A549 (cell line): ENCODE data around the gene GNG7. TPM values are rescaled to one million over a fixed set of nuclear protein-coding genes. Genes with fewer than 3 reads are reported as not detected.

ENCODE experiments used
- ATAC-seq, 2 experiments: fragments of 200-7000 bp in 1 of 2; fragments of >200 bp in 1 of 2; cut with Nextera tagmentation in 1 of 2; cut with Tn5 transposase in 1 of 2; 3 replicates each; pipeline versions ENCODE4 v1.8.0 to v1.9.1; 2018 to 2020; ENCODE audit warnings: mild to moderate bottlenecking in 1 of 2, moderate library complexity in 1 of 2
- CTCF ChIA-PET: fragments of 300-600 bp; sonication (Branson Sonifier 250); formaldehyde crosslinking; extraction: SDS; loops from one replicate; lab custom pipeline; 2021; ENCODE audit warnings: antibody characterized with exemption, inconsistent platforms; lab: Yijun Ruan, JAX
- POLR2A ChIA-PET: fragments of 350-600 bp; formaldehyde crosslinking; extraction: SDS; loops from one replicate; lab custom pipeline; 2021; ENCODE audit warnings: antibody characterized with exemption, inconsistent platforms; lab: Yijun Ruan, JAX
- DNase-seq, 2 experiments: peaks; one replicate each; pipeline versions ENCODE4 v3.0.0 to v3.0.0-alpha.2; 2011 to 2016; ENCODE audit warnings: low read depth in 1 of 2, low spot score in 1 of 2
- FAIRE-seq: peaks from 2 replicates; lab custom pipeline; 2011; peaks lifted over from hg19 to GRCh38; lab: Jason Lieb, UNC
- H3K27ac ChIP-seq, 2 experiments: fragments of >200 bp; sonication (Bioruptor Twin); formaldehyde crosslinking; 3 replicates each; pipeline ENCODE4 v1.5.1; 2016 to 2017
- H3K4me1 ChIP-seq: fragments of >200 bp; sonication (Bioruptor Twin); formaldehyde crosslinking; 3 replicates; pipeline ENCODE4 v1.6.1; 2016
- H3K4me2 ChIP-seq: fragments of >200 bp; sonication (Bioruptor Twin); formaldehyde crosslinking; 3 replicates; pipeline ENCODE4 v1.6.1; 2016
- H3K4me3 ChIP-seq: fragments of >200 bp; sonication (Bioruptor Twin); formaldehyde crosslinking; 3 replicates; pipeline ENCODE4 v1.5.1; 2016
- H3K9me3 ChIP-seq: fragments of >200 bp; sonication (Bioruptor Twin); formaldehyde crosslinking; 3 replicates; pipeline ENCODE4 v1.6.1; 2016
- CEBPB ChIP-seq, 2 experiments: fragments of >200 bp in 1 of 2; sonication (Bioruptor Twin) in 1 of 2; formaldehyde crosslinking in 1 of 2; IDR thresholded peaks; 2 replicates each; pipeline ENCODE4 v1.6.1; 2012 to 2016
- CHD2 ChIP-seq: fragments of 150-350 bp; IDR thresholded peaks from 2 replicates; pipeline ENCODE4 v1.6.1; 2014; ENCODE audit warnings: low read length; ENCODE audit not compliant: partially characterized antibody
- EHF ChIP-seq: fragments of 250-450 bp; sonication (Bioruptor Pico); IDR thresholded peaks from 2 replicates; pipeline ENCODE4 v1.5.0; 2020; ENCODE audit warnings: mild to moderate bottlenecking
- EHMT2 ChIP-seq: fragments of 200-600 bp; sonication (generic); IDR thresholded peaks from 2 replicates; pipeline ENCODE4 v1.6.1; 2016; ENCODE audit warnings: antibody characterized with exemption, low read depth, mild to moderate bottlenecking, moderate library complexity
- EP300 ChIP-seq, 2 experiments: fragments of >200 bp; sonication (Bioruptor Twin); formaldehyde crosslinking; IDR thresholded peaks; 2 replicates in 1 of 2; 3 replicates in 1 of 2; pipeline ENCODE4 v1.6.1; 2016 to 2017
- ESRRA ChIP-seq: fragments of 150-350 bp; IDR thresholded peaks from 2 replicates; pipeline ENCODE4 v1.6.1; 2014; ENCODE audit warnings: mild to moderate bottlenecking, low read length, borderline replicate concordance
- FOSB ChIP-seq: fragments of 250-450 bp; sonication (Bioruptor Pico); IDR thresholded peaks from 2 replicates; pipeline ENCODE4 v1.5.0; 2020; ENCODE audit warnings: mild to moderate bottlenecking, moderate library complexity
- FOSL2 ChIP-seq, 2 experiments: fragments of 450-650 bp in 1 of 2; fragments of >200 bp in 1 of 2; sonication (Bioruptor Twin) in 1 of 2; formaldehyde crosslinking; IDR thresholded peaks; 2 replicates each; pipeline versions ENCODE4 v1.5.0 to v1.6.1; 2016 to 2020; ENCODE audit warnings: mild to moderate bottlenecking in 1 of 2, moderate library complexity in 1 of 2
- HES2 ChIP-seq: fragments of >200 bp; sonication (Bioruptor Twin); formaldehyde crosslinking; IDR thresholded peaks from 2 replicates; pipeline ENCODE4 v1.6.1; 2016
- HEYL ChIP-seq: fragments of 250-450 bp; sonication (Bioruptor Pico); IDR thresholded peaks from 2 replicates; pipeline ENCODE4 v1.8.0; 2021; ENCODE audit warnings: mild to moderate bottlenecking, moderate library complexity
- HMGXB4 ChIP-seq: fragments of 250-450 bp; sonication (Bioruptor Pico); IDR thresholded peaks from 2 replicates; pipeline ENCODE4 v1.5.0; 2021; ENCODE audit warnings: mild to moderate bottlenecking, moderate library complexity, borderline replicate concordance
- HOXB13 ChIP-seq: fragments of 250-450 bp; sonication (Bioruptor Pico); IDR thresholded peaks from 2 replicates; pipeline ENCODE4 v1.5.0; 2020; ENCODE audit warnings: low read depth, mild to moderate bottlenecking, moderate library complexity
- JUN ChIP-seq, 2 experiments: fragments of >200 bp; sonication (Bioruptor Twin); formaldehyde crosslinking; IDR thresholded peaks; 2 replicates in 1 of 2; 3 replicates in 1 of 2; pipeline ENCODE4 v1.6.1; 2016 to 2017
- MAX ChIP-seq: IDR thresholded peaks from 2 replicates; pipeline ENCODE4 v1.6.1; 2012
- NFE2L2 ChIP-seq: fragments of 150-350 bp; conservative IDR thresholded peaks from 2 replicates; pipeline ENCODE4 v1.6.1; 2014; ENCODE audit warnings: low read length
- PBX3 ChIP-seq: IDR thresholded peaks from 2 replicates; pipeline ENCODE4 v1.6.1; 2012
- POLR2A ChIP-seq: IDR thresholded peaks from 2 replicates; pipeline ENCODE4 v1.6.1; 2012; ENCODE audit warnings: mild to moderate bottlenecking, low read length
- POLR2AphosphoS2 ChIP-seq: conservative IDR thresholded peaks from 2 replicates; pipeline ENCODE4 v1.6.1; 2012; ENCODE audit warnings: low read length, improper control_type of control experiment, inconsistent platforms
- RAD21 ChIP-seq, 2 experiments: fragments of >200 bp in 1 of 2; sonication (Bioruptor Twin) in 1 of 2; formaldehyde crosslinking in 1 of 2; IDR thresholded peaks in 1 of 2; conservative IDR thresholded peaks in 1 of 2; 2 replicates in 1 of 2; 3 replicates in 1 of 2; pipeline ENCODE4 v1.6.1; 2012 to 2018; ENCODE audit warnings: inconsistent platforms in 1 of 2
- RCOR1 ChIP-seq: fragments of 150-350 bp; IDR thresholded peaks from 2 replicates; pipeline ENCODE4 v1.6.1; 2014; ENCODE audit warnings: antibody characterized with exemption, low read length, low read depth
- USF2 ChIP-seq: fragments of 450-650 bp; IDR thresholded peaks from 2 replicates; pipeline ENCODE4 v1.6.1; 2014; ENCODE audit warnings: antibody characterized with exemption
- ZC3H11A ChIP-seq: fragments of 450-650 bp; IDR thresholded peaks from 2 replicates; pipeline ENCODE4 v1.6.1; 2014; ENCODE audit warnings: antibody characterized with exemption, mild to moderate bottlenecking
- WGBS: methylation state at CpG from one replicate; pipeline ENCODE4 v1.1.6; 2017; ENCODE audit errors: missing lambda C conversion rate; 5-methylcytosine and 5-hydroxymethylcytosine counted together
- polyA plus RNA-seq, 4 experiments: library from polyadenylated mRNA; depleted of rRNA in 3 of 4; stranded (reverse); fragments of >200 nt; fragmentation: RNase III in 1 of 4; extraction: RNeasy Plus Mini Kit Qiagen cat#74134 plus additional on column Dnase treatment in 1 of 4; gene quantifications; 2 replicates in 3 of 4; 3 replicates in 1 of 4; pipeline ENCODE4 v1.2.3, GENCODE V29; 2011 to 2017

The GNG7 gene
- polyA plus RNA-seq, 2 of the 4 experiments (the other 2 are of a cell fraction), result 0.06 to 0.08 TPM

- POLR2A ChIA-PET, result interaction anchor here (0.7 to 2.9 kb wide), 4 partner anchors 9 to 112 kb away, joined by 3 to 13 read pairs (median 6); partner anchors contain the start of gene GADD45B
- H3K4me2 ChIP-seq, result peak overlapping the region; percentile 86
- H3K27ac ChIP-seq, result peak overlapping the region; percentile 70 to 79
- peak; percentile 65 to 79; a peak in 5 of 6 replicates for ATAC-seq
- peak overlapping the region; percentile 21; the same call in 2 of the 3 replicates for H3K4me3 ChIP-seq
- CTCF ChIA-PET, result interaction anchor here (0.8 to 3.3 kb wide), 5 partner anchors 8 to 116 kb away, joined by 3 to 18 read pairs (median 7); no protein-coding TSS in a partner anchor
- peak; percentile 43 to 76 for DNase-seq
- peaks cover 38% of the 10 kb centered on the region for H3K4me1 ChIP-seq
- no peak for FAIRE-seq
- no peak for TF ChIP-seq MAX
- TF ChIP-seq HOXB13 (CRISPR knock-in tag), result no peak
- TF ChIP-seq HES2, result no peak
- TF ChIP-seq FOSL2 (IDR thresholded peaks at IDR 0.05), result no peak
- peak; percentile 23; the same call in 1 of the 2 replicates for TF ChIP-seq FOSL2 (CRISPR knock-in tag; IDR thresholded peaks at IDR 0.05)
- no peak for TF ChIP-seq RCOR1
- TF ChIP-seq EHMT2, result no peak
- TF ChIP-seq RAD21 (conservative IDR thresholded peaks at IDR 0.05 in 1 of 2, IDR thresholded peaks at IDR 0.05 in 1 of 2), result no peak
- 0 out of 5 replicates have a peak, but pooled peaks of 1 of the 2 experiments have one; percentile 32 for TF ChIP-seq EP300 (IDR thresholded peaks at IDR 0.05)
- no peak for TF ChIP-seq HEYL
- TF ChIP-seq ESRRA, result peak; percentile 68; the same call in 1 of the 2 replicates
- TF ChIP-seq, all 56 proteins: peak for 3
- peaks cover 12% of the 10 kb centered on the region for H3K9me3 ChIP-seq
- WGBS, result 6% methylated on average over 20 of the region's 30 CpGs
Measured at GRCh38 chr19:2588081-2588777, 114.3 kb downstream of the GNG7 start.

GRCh38 chr19:2587001-2587719 lies 115.3 kb downstream of the GNG7 start:
- ATAC-seq (peak; percentile 40 to 57; a peak in 4 of 6 replicates), FAIRE-seq (no peak), DNase-seq (no peak)
- peak overlapping the region; percentile 70 to 79 for H3K27ac ChIP-seq
- no peak overlapping the region for H3K4me3 ChIP-seq
- H3K9me3 ChIP-seq, result peaks cover 22% of the 10 kb centered on the region
- peak overlapping the region; percentile 86; the same call in 1 of the 3 replicates for H3K4me2 ChIP-seq
- no peak for TF ChIP-seq FOSL2 (IDR thresholded peaks at IDR 0.05)
- TF ChIP-seq FOSL2 (CRISPR knock-in tag; IDR thresholded peaks at IDR 0.05), result 0 out of 2 replicates have a peak, but pooled peaks have one; percentile 16
- TF ChIP-seq POLR2AphosphoS2, result no peak
- TF ChIP-seq MAX, result peak; percentile 61
- TF ChIP-seq HMGXB4 (CRISPR knock-in tag), result no peak
- TF ChIP-seq EHF (CRISPR knock-in tag), result peak; percentile 39; the same call in 1 of the 2 replicates
- peaks cover 28% of the 10 kb centered on the region for H3K4me1 ChIP-seq
- ChIA-PET CTCF (interaction anchor here (0.8 to 3.3 kb wide), 4 partner anchors 7 to 115 kb away, joined by 3 to 18 read pairs (median 5); no protein-coding TSS in a partner anchor), POLR2A (interaction anchor here (1.5 to 2.9 kb wide), 2 partner anchors 8 to 111 kb away, joined by 8 to 13 read pairs; partner anchors contain the start of gene GADD45B)
- 87% methylated on average over 21 of the region's 32 CpGs for WGBS

GRCh38 chr19:2586196-2586595 lies 116.3 kb downstream of the GNG7 start:
- Histone ChIP-seq H3K4me2 (no peak overlapping the region), H3K27ac (0 out of 6 replicates have a peak overlapping the region, but pooled peaks of 1 of the 2 experiments have one; percentile 79), H3K4me3 (no peak overlapping the region), H3K4me1 (peaks cover 22% of the 10 kb centered on the region), H3K9me3 (peaks cover 30% of the 10 kb centered on the region)
- ChIA-PET POLR2A (no interaction called here), CTCF (no interaction called here)
- DNase-seq (no peak), FAIRE-seq (no peak), ATAC-seq (no peak)
- WGBS, result 85% methylated on average over 4 of the region's 9 CpGs
- TF ChIP-seq CHD2 (no peak), POLR2A (no peak), PBX3 (no peak), CEBPB (IDR thresholded peaks at IDR 0.05) (no peak), JUN (IDR thresholded peaks at IDR 0.05) (no peak), HMGXB4 (CRISPR knock-in tag) (no peak), NFE2L2 (no peak), FOSB (no peak), ZC3H11A (no peak), USF2 (no peak)
